Peyer's patch (tissue), 4 donors: ENCODE data around the gene MBL2. TPM values are rescaled to one million over a fixed set of nuclear protein-coding genes. Genes with fewer than 3 reads are reported as not detected.

Experiments used
- DNase-seq, 3 donors: peaks; one replicate each; pipeline ENCODE4 v3.0.0-alpha.2; 2017 to 2019
- H3K27ac ChIP-seq, 4 donors: fragments of 200-600 bp; sonication (generic); one replicate each; pipeline ENCODE4 v1.5.1; 2016 to 2019
- H3K27me3 ChIP-seq, 2 donors: fragments of 200-600 bp; sonication (generic); one replicate each; pipeline ENCODE4 v1.5.1; 2019
- H3K36me3 ChIP-seq, 3 donors: fragments of 200-600 bp; sonication (generic); one replicate each; pipeline ENCODE4 v1.5.1; 2016 to 2019
- H3K4me1 ChIP-seq, 4 donors: fragments of 200-600 bp; sonication (generic); one replicate each; pipeline ENCODE4 v1.5.1; 2016 to 2019
- H3K4me3 ChIP-seq, 4 donors: fragments of 200-600 bp; sonication (generic); 1 replicate in 3 of 4; 2 replicates in 1 of 4; pipeline ENCODE4 v1.5.1; 2016 to 2019; ENCODE audit warnings: mild to moderate bottlenecking in 1 of 4
- H3K9me3 ChIP-seq, 4 donors: fragments of 200-600 bp; sonication (generic); one replicate each; pipeline ENCODE4 v1.5.1; 2016 to 2019; ENCODE audit warnings: mild to moderate bottlenecking in 1 of 4
- CTCF ChIP-seq, 6 experiments: fragments of 450-650 bp in 4 of 6; fragments of 200-600 bp in 2 of 6; sonication (generic) in 1 of 6; IDR thresholded peaks; one replicate each; pipeline ENCODE4 v1.5.1; 2017 to 2019; ENCODE audit warnings: antibody characterized with exemption in 6 of 6, mild to moderate bottlenecking in 3 of 6, moderate library complexity in 1 of 6
- POLR2A ChIP-seq, 2 donors: fragments of 450-650 bp; IDR thresholded peaks; one replicate each; pipeline ENCODE4 v1.5.1; 2017; ENCODE audit warnings: antibody characterized with exemption in 2 of 2, mild to moderate bottlenecking in 2 of 2, moderate library complexity in 2 of 2
- total RNA-seq, 4 donors: library from RNA; depleted of rRNA; stranded (reverse); fragments of >200 nt; gene quantifications; one replicate each; pipeline ENCODE4 v1.1.0, GENCODE V29; 2016

Gene MBL2
- total RNA-seq, 4 donors from 2014 or later = not detected

- Histone ChIP-seq H3K9me3 (no peaks in the 10 kb centered on the region), H3K4me3 (no peak overlapping the region), H3K27me3 (no peaks in the 10 kb centered on the region), H3K27ac (no peak overlapping the region), H3K36me3 (no peaks in the 10 kb centered on the region), H3K4me1 (no peaks in the 10 kb centered on the region)
- DNase-seq = no peak
- TF ChIP-seq POLR2A (IDR thresholded peaks at IDR 0.05) = no peak
- no peak for TF ChIP-seq CTCF (IDR thresholded peaks at IDR 0.05)
Measured at GRCh38 chr10:52752261-52752660, 20.3 kb downstream of the MBL2 start.

- DNase-seq = no peak
- Histone ChIP-seq H3K36me3 (no peaks in the 10 kb centered on the region), H3K27me3 (no peaks in the 10 kb centered on the region), H3K9me3 (no peaks in the 10 kb centered on the region), H3K4me1 (no peaks in the 10 kb centered on the region), H3K27ac (no peak overlapping the region), H3K4me3 (no peak overlapping the region)
- no peak for TF ChIP-seq CTCF (IDR thresholded peaks at IDR 0.05)
Measured at GRCh38 chr10:52751337-52751736, 21.2 kb downstream of the MBL2 start.

DNA sequence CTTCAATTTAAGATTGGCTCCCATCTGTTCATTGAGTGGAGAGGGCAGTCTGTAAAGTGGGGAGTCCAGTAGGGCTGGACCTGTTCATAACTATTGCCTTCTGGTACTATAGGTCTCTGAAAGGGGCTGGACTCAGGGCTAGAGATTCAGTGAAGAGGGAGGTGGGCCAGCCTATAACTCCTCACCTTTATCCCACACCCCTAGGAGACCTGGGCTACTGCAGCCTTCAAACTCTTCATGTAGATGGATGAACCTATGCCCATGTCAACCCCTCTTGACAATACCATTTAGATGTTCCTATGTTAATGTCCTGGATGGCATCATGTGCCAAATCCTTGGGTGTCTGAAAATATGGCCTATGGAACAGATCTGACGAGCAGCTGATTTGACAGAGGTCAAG is 22.0 kb downstream of the MBL2 start:
- H3K27me3 ChIP-seq = no peaks in the 10 kb centered on the region
- H3K4me1 ChIP-seq = no peaks in the 10 kb centered on the region
- no peaks in the 10 kb centered on the region for H3K9me3 ChIP-seq
- TF ChIP-seq POLR2A (IDR thresholded peaks at IDR 0.05) = no peak
- no peak overlapping the region for H3K4me3 ChIP-seq
- no peaks in the 10 kb centered on the region for H3K36me3 ChIP-seq
- DNase-seq = no peak
- no peak overlapping the region for H3K27ac ChIP-seq

- no peak for DNase-seq
- Histone ChIP-seq H3K4me3 (no peak overlapping the region), H3K27me3 (no peaks in the 10 kb centered on the region), H3K4me1 (no peaks in the 10 kb centered on the region), H3K36me3 (no peaks in the 10 kb centered on the region), H3K9me3 (no peaks in the 10 kb centered on the region), H3K27ac (no peak overlapping the region)
- TF ChIP-seq POLR2A (IDR thresholded peaks at IDR 0.05) = no peak
- TF ChIP-seq CTCF (IDR thresholded peaks at IDR 0.05) = no peak
Measured at GRCh38 chr10:52747694-52748093, 24.9 kb downstream of the MBL2 start.

- Histone ChIP-seq H3K4me3 (no peak overlapping the region), H3K27me3 (no peaks in the 10 kb centered on the region), H3K36me3 (no peaks in the 10 kb centered on the region), H3K9me3 (no peaks in the 10 kb centered on the region), H3K27ac (no peak overlapping the region), H3K4me1 (no peaks in the 10 kb centered on the region)
- no peak for DNase-seq
- TF ChIP-seq POLR2A (IDR thresholded peaks at IDR 0.05) (no peak), CTCF (IDR thresholded peaks at IDR 0.05) (no peak)
Measured at GRCh38 chr10:52746169-52746568, 26.4 kb downstream of the MBL2 start.

DNA sequence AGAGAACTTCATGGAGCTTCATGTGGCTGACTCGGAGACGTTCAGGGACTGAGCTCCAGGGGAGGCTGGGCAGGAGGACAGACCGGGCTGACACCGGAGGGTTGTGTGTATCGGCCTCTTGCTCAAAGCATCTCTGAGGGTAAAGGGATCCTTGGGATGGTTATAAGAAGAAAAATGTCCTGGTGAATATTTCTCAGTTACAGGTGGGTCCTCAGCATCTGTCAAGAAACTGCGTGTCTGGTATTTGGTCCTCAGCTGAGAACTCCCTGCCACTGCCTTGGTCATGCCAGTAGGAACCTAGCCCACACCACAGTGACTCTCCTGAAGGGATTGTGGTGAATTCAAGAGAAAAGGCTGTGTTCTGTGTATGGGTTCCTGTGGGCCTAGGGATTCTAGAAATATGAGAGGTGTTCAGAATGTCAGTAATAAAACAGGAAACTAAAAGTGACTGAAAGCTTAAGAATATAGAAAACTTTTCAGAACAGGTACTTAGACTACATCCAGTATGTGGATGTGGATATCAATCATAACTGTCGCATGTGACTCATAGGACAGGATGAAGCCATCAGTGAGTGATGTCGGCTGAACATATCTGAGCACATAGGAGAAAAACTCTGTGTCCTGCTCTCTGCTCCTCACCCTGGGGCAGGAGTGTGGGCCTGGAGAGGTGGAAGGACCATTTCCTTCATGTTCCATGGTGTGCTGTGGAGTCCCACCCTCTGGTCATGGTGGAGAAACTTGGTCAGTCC is 28.4 kb downstream of the MBL2 start:
- Histone ChIP-seq H3K27ac (no peak overlapping the region), H3K9me3 (no peaks in the 10 kb centered on the region), H3K36me3 (no peaks in the 10 kb centered on the region), H3K4me3 (no peak overlapping the region), H3K4me1 (no peaks in the 10 kb centered on the region), H3K27me3 (no peaks in the 10 kb centered on the region)
- TF ChIP-seq CTCF (IDR thresholded peaks at IDR 0.05) = no peak
- TF ChIP-seq POLR2A (IDR thresholded peaks at IDR 0.05) = no peak
- DNase-seq = no peak
